HEK293 (cell line): ENCODE measurements around the gene KCNMA1.

Source experiments
- CTCF ChIA-PET: fragments of 350-600 bp; formaldehyde crosslinking; extraction: SDS; loops from one replicate; lab custom pipeline; 2021; ENCODE audit warnings: antibody characterized with exemption; lab: Yijun Ruan, JAX
- POLR2A ChIA-PET: fragments of 300-600 bp; formaldehyde crosslinking; extraction: SDS; loops from one replicate; lab custom pipeline; 2020; ENCODE audit warnings: antibody characterized with exemption, inconsistent platforms; lab: Yijun Ruan, JAX
- H3K27ac ChIP-seq: fragments of 200-500 bp; sonication (Bioruptor generic); 2 replicates; pipeline ENCODE4 v1.5.1; 2014; ENCODE audit warnings: low read depth, low read length, control low read depth, inconsistent platforms; ENCODE audit errors: extremely low read depth
- H3K36me3 ChIP-seq, 2 experiments: fragments of 200-500 bp in 1 of 2; sonication (Bioruptor generic) in 1 of 2; 1 replicate in 1 of 2; 2 replicates in 1 of 2; pipeline ENCODE4 v1.5.1; 2014 to 2017; ENCODE audit warnings: inconsistent platforms in 2 of 2, low read length in 2 of 2; ENCODE audit not compliant: control insufficient read depth in 2 of 2, insufficient read depth in 1 of 2
- H3K4me1 ChIP-seq: fragments of 200-500 bp; sonication (Bioruptor generic); 2 replicates; pipeline ENCODE4 v1.5.1; 2014; ENCODE audit warnings: mild to moderate bottlenecking, low read length, inconsistent platforms; ENCODE audit not compliant: control insufficient read depth, insufficient read depth
- H3K4me3 ChIP-seq: 2 replicates; pipeline ENCODE4 v1.5.1; 2011; ENCODE audit warnings: low read depth, mild to moderate bottlenecking, control low read depth, low read length, moderate library complexity
- H3K9me3 ChIP-seq: fragments of 200-500 bp; sonication (Bioruptor generic); 2 replicates; pipeline ENCODE4 v1.5.1; 2014; ENCODE audit warnings: low read depth, low read length, inconsistent platforms; ENCODE audit not compliant: control insufficient read depth, insufficient read depth
- EGR2 ChIP-seq: fragments of 450-650 bp; formaldehyde crosslinking; IDR thresholded peaks from 2 replicates; pipeline ENCODE4 v1.5.1; 2016; ENCODE audit warnings: low read depth, missing biosample characterization, missing genetic modification characterization
- OSR2 ChIP-seq: fragments of 450-650 bp; formaldehyde crosslinking; IDR thresholded peaks from 2 replicates; pipeline ENCODE4 v1.5.1; 2016; ENCODE audit warnings: missing biosample characterization, missing genetic modification characterization
- PRDM2 ChIP-seq: fragments of 450-650 bp; formaldehyde crosslinking; IDR thresholded peaks from 2 replicates; pipeline ENCODE4 v1.5.1; 2016; ENCODE audit warnings: missing biosample characterization, missing genetic modification characterization, borderline replicate concordance
- REPIN1 ChIP-seq: fragments of 450-650 bp; formaldehyde crosslinking; IDR thresholded peaks from 2 replicates; pipeline ENCODE4 v1.5.1; 2017; ENCODE audit warnings: missing biosample characterization, missing genetic modification characterization, low read depth
- SETDB1 ChIP-seq: IDR thresholded peaks from one replicate; pipeline ENCODE4 v1.6.1; 2017; ENCODE audit warnings: mild to moderate bottlenecking, low read length, moderate library complexity, mixed read lengths; ENCODE audit not compliant: insufficient read length
- WT1 ChIP-seq: fragments of 450-650 bp; formaldehyde crosslinking; IDR thresholded peaks from 2 replicates; pipeline ENCODE4 v1.5.1; 2016; ENCODE audit warnings: missing biosample characterization, missing genetic modification characterization
- ZEB2 ChIP-seq: fragments of 450-650 bp; formaldehyde crosslinking; IDR thresholded peaks from 2 replicates; pipeline ENCODE4 v1.5.1; 2016; ENCODE audit warnings: missing biosample characterization, missing genetic modification characterization
- ZFP69B ChIP-seq: fragments of 450-650 bp; formaldehyde crosslinking; IDR thresholded peaks from 2 replicates; pipeline ENCODE4 v1.5.1; 2016; ENCODE audit warnings: missing biosample characterization, missing genetic modification characterization
- ZNF184 ChIP-seq: fragments of 450-650 bp; IDR thresholded peaks from 2 replicates; pipeline ENCODE4 v1.5.1; 2018; ENCODE audit warnings: missing biosample characterization, mild to moderate bottlenecking, missing genetic modification characterization
- ZNF488 ChIP-seq: fragments of 450-650 bp; formaldehyde crosslinking; IDR thresholded peaks from 2 replicates; pipeline ENCODE4 v1.5.1; 2016; ENCODE audit warnings: missing biosample characterization, missing genetic modification characterization
- ZNF621 ChIP-seq: fragments of 450-650 bp; formaldehyde crosslinking; IDR thresholded peaks from 2 replicates; pipeline ENCODE4 v1.5.1; 2017; ENCODE audit warnings: missing biosample characterization, missing genetic modification characterization
- ZNF658 ChIP-seq: fragments of 450-650 bp; formaldehyde crosslinking; IDR thresholded peaks from 2 replicates; pipeline ENCODE4; 2016; ENCODE audit warnings: missing biosample characterization, missing genetic modification characterization
- ZNF776 ChIP-seq: fragments of 450-650 bp; formaldehyde crosslinking; IDR thresholded peaks from 2 replicates; pipeline ENCODE4 v1.5.0; 2017; ENCODE audit warnings: missing biosample characterization, missing genetic modification characterization, borderline replicate concordance
- ZSCAN30 ChIP-seq: fragments of 450-650 bp; IDR thresholded peaks from 2 replicates; pipeline ENCODE4 v1.5.1; 2018; ENCODE audit warnings: missing biosample characterization, mild to moderate bottlenecking, missing genetic modification characterization, moderate library complexity
- ZXDB ChIP-seq: fragments of 450-650 bp; formaldehyde crosslinking; IDR thresholded peaks from 2 replicates; pipeline ENCODE4 v1.5.1; 2016; ENCODE audit warnings: missing biosample characterization, missing genetic modification characterization
- TF ChIP-seq, protein P1 (sequence below): fragments of 450-650 bp; IDR thresholded peaks from 2 replicates; pipeline ENCODE4 v1.5.1; 2018; ENCODE audit warnings: missing biosample characterization, missing genetic modification characterization
- TF ChIP-seq, protein P2 (sequence below): fragments of 450-650 bp; formaldehyde crosslinking; IDR thresholded peaks from 2 replicates; pipeline ENCODE4 v1.5.1; 2016; ENCODE audit warnings: missing biosample characterization, missing genetic modification characterization

Gene KCNMA1

DNA sequence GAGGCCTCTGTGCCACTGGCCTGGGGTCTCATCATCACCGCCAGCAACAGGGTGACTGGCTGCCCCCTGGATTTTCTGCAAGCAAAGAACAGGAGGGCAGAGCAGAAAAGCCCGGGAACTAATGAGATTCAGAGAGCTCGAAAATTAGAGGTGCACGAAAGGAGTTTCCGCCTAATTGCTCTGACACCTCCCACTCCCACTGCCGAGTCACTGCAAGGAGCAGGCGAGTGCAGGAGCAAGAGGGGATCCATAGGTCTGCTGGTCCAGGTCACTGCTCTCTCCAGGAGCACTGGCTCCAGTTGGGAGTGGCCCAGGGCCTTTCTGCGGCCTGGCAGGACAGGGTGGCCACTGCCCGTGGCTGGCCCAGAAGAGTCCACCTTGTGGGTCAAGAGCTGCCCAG is 276.2 kb downstream of the KCNMA1 start:
- CTCF ChIA-PET = interaction anchor here (0.6 kb wide), 1 partner anchor 15 kb away, joined by 3 read pairs; no protein-coding TSS in a partner anchor

More for the DNA sequence above, 276.2 kb downstream of the KCNMA1 start:
- Histone ChIP-seq H3K4me1 (0 out of 2 replicates have a peak, but pooled peaks cover 5% of the 10 kb centered on the region), H3K36me3 (no peaks in the 10 kb centered on the region), H3K27ac (no peak overlapping the region), H3K4me3 (no peak overlapping the region), H3K9me3 (no peaks in the 10 kb centered on the region)
- POLR2A ChIA-PET = no interaction called here
- TF ChIP-seq ZNF621 = no peak
- TF ChIP-seq WT1 (tag by site-specific recombination) = no peak
- TF ChIP-seq ZNF776 = no peak
- TF ChIP-seq ZSCAN30 (tag by site-specific recombination) = no peak
- TF ChIP-seq PRDM2 = no peak
- no peak for TF ChIP-seq ZXDB
- TF ChIP-seq REPIN1 (tag by site-specific recombination) = no peak
- no peak for TF ChIP-seq ZNF658 (tag by site-specific recombination)
- TF ChIP-seq ZEB2 (tag by site-specific recombination) = no peak
- no peak for TF ChIP-seq EGR2 (tag by site-specific recombination)
- no peak for TF ChIP-seq SETDB1
- no peak for TF ChIP-seq OSR2
- TF ChIP-seq ZFP69B = no peak
- TF ChIP-seq ZNF488 = no peak
- TF ChIP-seq, protein P1, sequence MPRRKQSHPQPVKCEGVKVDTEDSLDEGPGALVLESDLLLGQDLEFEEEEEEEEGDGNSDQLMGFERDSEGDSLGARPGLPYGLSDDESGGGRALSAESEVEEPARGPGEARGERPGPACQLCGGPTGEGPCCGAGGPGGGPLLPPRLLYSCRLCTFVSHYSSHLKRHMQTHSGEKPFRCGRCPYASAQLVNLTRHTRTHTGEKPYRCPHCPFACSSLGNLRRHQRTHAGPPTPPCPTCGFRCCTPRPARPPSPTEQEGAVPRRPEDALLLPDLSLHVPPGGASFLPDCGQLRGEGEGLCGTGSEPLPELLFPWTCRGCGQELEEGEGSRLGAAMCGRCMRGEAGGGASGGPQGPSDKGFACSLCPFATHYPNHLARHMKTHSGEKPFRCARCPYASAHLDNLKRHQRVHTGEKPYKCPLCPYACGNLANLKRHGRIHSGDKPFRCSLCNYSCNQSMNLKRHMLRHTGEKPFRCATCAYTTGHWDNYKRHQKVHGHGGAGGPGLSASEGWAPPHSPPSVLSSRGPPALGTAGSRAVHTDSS (tag by site-specific recombination) = no peak
- no peak for TF ChIP-seq ZNF184
- TF ChIP-seq, protein P2, sequence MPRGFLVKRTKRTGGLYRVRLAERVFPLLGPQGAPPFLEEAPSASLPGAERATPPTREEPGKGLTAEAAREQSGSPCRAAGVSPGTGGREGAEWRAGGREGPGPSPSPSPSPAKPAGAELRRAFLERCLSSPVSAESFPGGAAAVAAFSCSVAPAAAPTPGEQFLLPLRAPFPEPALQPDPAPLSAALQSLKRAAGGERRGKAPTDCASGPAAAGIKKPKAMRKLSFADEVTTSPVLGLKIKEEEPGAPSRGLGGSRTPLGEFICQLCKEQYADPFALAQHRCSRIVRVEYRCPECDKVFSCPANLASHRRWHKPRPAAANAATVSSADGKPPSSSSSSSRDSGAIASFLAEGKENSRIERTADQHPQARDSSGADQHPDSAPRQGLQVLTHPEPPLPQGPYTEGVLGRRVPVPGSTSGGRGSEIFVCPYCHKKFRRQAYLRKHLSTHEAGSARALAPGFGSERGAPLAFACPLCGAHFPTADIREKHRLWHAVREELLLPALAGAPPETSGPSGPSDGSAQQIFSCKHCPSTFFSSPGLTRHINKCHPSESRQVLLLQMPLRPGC = no peak
